ENCODE results near the gene EML1.

DNA sequence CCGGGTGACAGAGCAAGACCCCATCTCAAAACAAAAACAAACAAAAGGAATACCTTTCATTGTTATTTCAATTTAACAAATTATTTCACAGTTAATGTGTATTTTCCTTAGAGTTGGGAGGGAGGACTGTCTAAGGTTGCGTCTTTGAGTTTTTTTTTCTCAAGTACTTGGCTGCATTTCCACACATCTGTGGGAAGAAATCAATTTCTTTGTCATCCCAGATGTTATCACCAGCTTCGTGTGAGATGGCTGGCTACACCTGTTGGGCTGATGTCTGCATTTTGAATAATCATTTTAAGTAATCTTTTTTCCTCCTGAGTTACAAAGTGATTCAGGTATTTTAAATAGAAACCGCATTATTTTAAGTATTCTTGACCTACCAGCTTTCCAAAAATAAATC is 59.4 kb downstream of the EML1 start:
- TF ChIP-seq, protein P1, sequence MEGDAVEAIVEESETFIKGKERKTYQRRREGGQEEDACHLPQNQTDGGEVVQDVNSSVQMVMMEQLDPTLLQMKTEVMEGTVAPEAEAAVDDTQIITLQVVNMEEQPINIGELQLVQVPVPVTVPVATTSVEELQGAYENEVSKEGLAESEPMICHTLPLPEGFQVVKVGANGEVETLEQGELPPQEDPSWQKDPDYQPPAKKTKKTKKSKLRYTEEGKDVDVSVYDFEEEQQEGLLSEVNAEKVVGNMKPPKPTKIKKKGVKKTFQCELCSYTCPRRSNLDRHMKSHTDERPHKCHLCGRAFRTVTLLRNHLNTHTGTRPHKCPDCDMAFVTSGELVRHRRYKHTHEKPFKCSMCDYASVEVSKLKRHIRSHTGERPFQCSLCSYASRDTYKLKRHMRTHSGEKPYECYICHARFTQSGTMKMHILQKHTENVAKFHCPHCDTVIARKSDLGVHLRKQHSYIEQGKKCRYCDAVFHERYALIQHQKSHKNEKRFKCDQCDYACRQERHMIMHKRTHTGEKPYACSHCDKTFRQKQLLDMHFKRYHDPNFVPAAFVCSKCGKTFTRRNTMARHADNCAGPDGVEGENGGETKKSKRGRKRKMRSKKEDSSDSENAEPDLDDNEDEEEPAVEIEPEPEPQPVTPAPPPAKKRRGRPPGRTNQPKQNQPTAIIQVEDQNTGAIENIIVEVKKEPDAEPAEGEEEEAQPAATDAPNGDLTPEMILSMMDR (IDR thresholded peaks at IDR 0.05; ENCODE audit: poor library complexity), result no peak
- no peak for TF ChIP-seq EZH2 (IDR thresholded peaks at IDR 0.05; ENCODE audit: borderline replicate concordance)

Measured in hepatocyte (in vitro differentiated cells).